IMR-90 (cell line): ENCODE data around the gene MAGI1. TPM values are rescaled to one million over a fixed set of nuclear protein-coding genes. Genes with fewer than 3 reads are reported as not detected.

Experiments used
- ATAC-seq: fragments of 200-7000 bp; cut with Tn5 transposase; 2 replicates; pipeline ENCODE4 v1.9.1; 2020; ENCODE audit warnings: low read depth, mild to moderate bottlenecking, moderate library complexity
- BruUV-seq: library from RNA; stranded (reverse); fragments of 400-500 nt; replicated peaks from 2 replicates; lab custom pipeline; 2021; lab: Mats Ljungman, UMichigan
- CTCF ChIA-PET: fragments of 300-600 bp; formaldehyde crosslinking; extraction: SDS; loops from one replicate; lab custom pipeline; 2021; ENCODE audit warnings: antibody characterized with exemption; lab: Yijun Ruan, JAX
- POLR2A ChIA-PET: fragments of 300-600 bp; sonication (Branson Sonifier 250); formaldehyde crosslinking; loops from one replicate; lab custom pipeline; 2022; ENCODE audit warnings: antibody characterized with exemption; ENCODE audit not compliant: unreplicated experiment; lab: Charles Lee
- DNase-seq: peaks from one replicate; pipeline ENCODE4 v3.0.0; 2013
- H2AFZ ChIP-seq: replicated peaks from 2 replicates; pipeline ENCODE3; 2013; ENCODE audit warnings: low read length, mild to moderate bottlenecking; ENCODE audit not compliant: poor library complexity
- H2AK5ac ChIP-seq: 2 replicates; pipeline ENCODE4 v1.6.1; 2013; ENCODE audit warnings: low read depth, low read length, inconsistent platforms
- H2AK9ac ChIP-seq: replicated peaks from 2 replicates; pipeline ENCODE3; 2013; ENCODE audit warnings: mild to moderate bottlenecking, low read depth, low read length, moderate library complexity; ENCODE audit not compliant: poor library complexity
- H2BK120ac ChIP-seq: 2 replicates; pipeline ENCODE4 v1.6.1; 2013; ENCODE audit warnings: low read depth, low read length, inconsistent platforms
- H2BK15ac ChIP-seq: 3 replicates; pipeline ENCODE4 v1.6.1; 2013; ENCODE audit warnings: low read depth, low read length, inconsistent platforms
- H2BK20ac ChIP-seq: 2 replicates; pipeline ENCODE4 v1.6.1; 2013; ENCODE audit warnings: low read depth, mild to moderate bottlenecking, inconsistent platforms, low read length, moderate library complexity
- H2BK5ac ChIP-seq: 2 replicates; pipeline ENCODE4 v1.6.1; 2013; ENCODE audit warnings: mild to moderate bottlenecking, low read depth, low read length, inconsistent platforms; ENCODE audit not compliant: poor library complexity, severe bottlenecking
- H3K14ac ChIP-seq: replicated peaks from 2 replicates; pipeline ENCODE4 v1.6.1; 2013; ENCODE audit warnings: low read depth, low read length, inconsistent platforms
- H3K18ac ChIP-seq: 2 replicates; pipeline ENCODE4 v1.6.1; 2013; ENCODE audit warnings: low read depth, low read length, control low read depth
- H3K23ac ChIP-seq: 2 replicates; pipeline ENCODE4 v1.6.1; 2013; ENCODE audit warnings: low read depth, low read length, inconsistent platforms
- H3K27ac ChIP-seq: 2 replicates; pipeline ENCODE4 v1.5.1; 2013; ENCODE audit warnings: mild to moderate bottlenecking, control low read depth, low read length; ENCODE audit not compliant: insufficient read depth
- H3K27me3 ChIP-seq: 2 replicates; pipeline ENCODE4 v1.6.1; 2013; ENCODE audit warnings: low read length; ENCODE audit not compliant: control insufficient read depth, insufficient read depth
- H3K36me3 ChIP-seq: 2 replicates; pipeline ENCODE4 v1.6.1; 2013; ENCODE audit warnings: low read length, mixed read lengths; ENCODE audit not compliant: control insufficient read depth, insufficient read depth
- H3K4ac ChIP-seq: 2 replicates; pipeline ENCODE4 v1.6.1; 2013; ENCODE audit warnings: low read depth, low read length, inconsistent platforms
- H3K4me1 ChIP-seq: 2 replicates; pipeline ENCODE4 v1.6.1; 2013; ENCODE audit warnings: low read length, mixed read lengths; ENCODE audit not compliant: control insufficient read depth, insufficient read depth
- H3K4me2 ChIP-seq: 2 replicates; pipeline ENCODE4 v1.6.1; 2013; ENCODE audit warnings: low read depth, mild to moderate bottlenecking, control low read depth, low read length, moderate library complexity
- H3K4me3 ChIP-seq: 2 replicates; pipeline ENCODE4 v1.5.1; 2013; ENCODE audit warnings: low read depth, mild to moderate bottlenecking, control low read depth, low read length, moderate library complexity; ENCODE audit not compliant: insufficient read depth
- H3K56ac ChIP-seq: 2 replicates; pipeline ENCODE4 v1.6.1; 2013; ENCODE audit warnings: low read length, inconsistent platforms; ENCODE audit not compliant: insufficient read depth; ENCODE audit errors: extremely low read depth
- H3K79me1 ChIP-seq, 2 experiments: 2 replicates each; pipeline ENCODE4 v1.6.1; 2013; ENCODE audit warnings: low read length in 2 of 2, inconsistent platforms in 1 of 2, low read depth in 1 of 2
- H3K9ac ChIP-seq: 2 replicates; pipeline ENCODE4 v1.6.1; 2013; ENCODE audit warnings: low read depth, low read length, control low read depth
- H3K9me1 ChIP-seq: 2 replicates; pipeline ENCODE4 v1.6.1; 2013; ENCODE audit warnings: low read length, inconsistent platforms; ENCODE audit not compliant: insufficient read depth
- H3K9me3 ChIP-seq: 2 replicates; pipeline ENCODE4 v1.6.1; 2013; ENCODE audit warnings: low read length; ENCODE audit not compliant: control insufficient read depth, insufficient read depth
- H4K20me1 ChIP-seq: 2 replicates; pipeline ENCODE4 v1.6.1; 2013; ENCODE audit warnings: low read length, inconsistent platforms; ENCODE audit not compliant: insufficient read depth
- H4K5ac ChIP-seq: 2 replicates; pipeline ENCODE4 v1.6.1; 2013; ENCODE audit warnings: mild to moderate bottlenecking, low read depth, low read length, control low read depth
- H4K8ac ChIP-seq, 2 experiments: 2 replicates each; pipeline ENCODE4 v1.6.1; 2013; ENCODE audit warnings: low read depth in 2 of 2, low read length in 2 of 2, control low read depth in 1 of 2, inconsistent platforms in 1 of 2
- H4K91ac ChIP-seq: 2 replicates; pipeline ENCODE4 v1.6.1; 2013; ENCODE audit warnings: low read depth, low read length, inconsistent platforms; ENCODE audit not compliant: insufficient read depth
- BHLHE40 ChIP-seq: fragments of 150-350 bp; IDR thresholded peaks from 2 replicates; pipeline ENCODE4 v1.6.1; 2016; ENCODE audit warnings: mild to moderate bottlenecking, low read depth, low read length
- CEBPB ChIP-seq: IDR thresholded peaks from 2 replicates; pipeline ENCODE4 v1.6.1; 2012; ENCODE audit warnings: low read depth, low read length, improper control_type of control experiment
- CHD1 ChIP-seq: IDR thresholded peaks from 2 replicates; pipeline ENCODE4 v1.6.1; 2012; ENCODE audit warnings: low read depth, low read length, improper control_type of control experiment
- CTCF ChIP-seq: conservative IDR thresholded peaks from 2 replicates; pipeline ENCODE4 v1.5.1; 2012; ENCODE audit warnings: mild to moderate bottlenecking, low read depth, low read length, improper control_type of control experiment
- ELK1 ChIP-seq: fragments of 150-350 bp; IDR thresholded peaks from 2 replicates; pipeline ENCODE4 v1.6.1; 2016; ENCODE audit warnings: low read depth, mild to moderate bottlenecking, low read length, moderate library complexity, borderline replicate concordance
- MAFK ChIP-seq: IDR thresholded peaks from 2 replicates; pipeline ENCODE4 v1.6.1; 2012; ENCODE audit warnings: low read depth, low read length, improper control_type of control experiment
- MXI1 ChIP-seq: IDR thresholded peaks from 2 replicates; pipeline ENCODE4 v1.6.1; 2012; ENCODE audit warnings: low read depth, mild to moderate bottlenecking, low read length, moderate library complexity, borderline replicate concordance
- RAD21 ChIP-seq: IDR thresholded peaks from 2 replicates; pipeline ENCODE4 v1.6.1; 2012; ENCODE audit warnings: low read length, improper control_type of control experiment
- RCOR1 ChIP-seq: IDR thresholded peaks from 2 replicates; pipeline ENCODE4 v1.6.1; 2012; ENCODE audit warnings: mild to moderate bottlenecking, low read length, improper control_type of control experiment; ENCODE audit not compliant: insufficient replicate concordance
- RFX5 ChIP-seq: IDR thresholded peaks from 2 replicates; pipeline ENCODE4 v1.8.0; 2012; ENCODE audit warnings: low read depth, mild to moderate bottlenecking, low read length, moderate library complexity
- WGBS, 2 experiments: methylation state at CpG; one replicate each; pipeline versions ENCODE4 v1.1.5 to v1.1.7; 2013; ENCODE audit warnings: missing lambda C conversion rate in 2 of 2; ENCODE audit not compliant: insufficient read length in 1 of 2; ENCODE audit errors: extremely low coverage in 2 of 2; 5-methylcytosine and 5-hydroxymethylcytosine counted together
- dilution Hi-C: fragments of 300-500 bp; cut with HindIII; formaldehyde crosslinking; loops from one replicate; pipeline ENCODE4 v1.14.3; 2018; ENCODE audit warnings: low sequenced_read_pairs; ENCODE audit not compliant: unreplicated experiment
- in situ Hi-C: fragments of 300-500 bp; cut with MboI; formaldehyde crosslinking; loops from 3 replicates; pipeline ENCODE4 v1.14.3; 2019; ENCODE audit warnings: low sequenced_read_pairs, inconsistent platforms, mixed read lengths
- intact Hi-C: fragments of 100-400 bp; cut with micrococcal nuclease; formaldehyde crosslinking; loops from 2 replicates; pipeline ENCODE4 v1.10.0; 2022
- polyA plus RNA-seq, 3 experiments: library from polyadenylated mRNA; depleted of rRNA; stranded (reverse); fragments of >200 nt; gene quantifications; 2 replicates each; pipeline ENCODE4 v1.2.3, GENCODE V29; 2012; ENCODE audit warnings: low replicate concordance in 1 of 3
- total RNA-seq: library from RNA; depleted of rRNA; stranded (reverse); fragments of >200 nt; gene quantifications from 2 replicates; pipeline ENCODE4 v1.2.3, GENCODE V29; 2012

Gene MAGI1
- total and polyA plus RNA-seq, 2 of the 4 experiments (the other 2 are of a cell fraction), result 14.5 to 24.2 TPM

- Histone ChIP-seq H4K5ac (no peak overlapping the region), H3K4ac (no peak overlapping the region), H2AK9ac (no peak overlapping the region), H3K4me2 (no peak overlapping the region), H3K4me1 (peaks cover 5% of the 10 kb centered on the region), H2BK20ac (no peak overlapping the region), H2BK5ac (no peak overlapping the region), H3K36me3 (no peaks in the 10 kb centered on the region), H3K9ac (no peak overlapping the region), H3K23ac (no peak overlapping the region), H4K91ac (no peak overlapping the region), H3K18ac (no peak overlapping the region), H2BK120ac (no peak overlapping the region), H3K9me3 (no peaks in the 10 kb centered on the region), H3K4me3 (no peak overlapping the region), H3K9me1 (no peaks in the 10 kb centered on the region; the same call in 1 of the 2 replicates), H2AK5ac (no peak overlapping the region), H3K56ac (no peak overlapping the region), H3K79me1 (peaks cover 16 to 31% of the 10 kb centered on the region in 2 experiments), H4K8ac (no peak overlapping the region), H3K27ac (no peak overlapping the region), H2BK15ac (no peak overlapping the region), H2AFZ (no peak overlapping the region), H3K14ac (no peak overlapping the region), H4K20me1 (no peaks in the 10 kb centered on the region), H3K27me3 (no peaks in the 10 kb centered on the region)
- DNase-seq, result no peak
- dilution Hi-C loops (no loop called here), in situ Hi-C loops (no loop called here), intact Hi-C loops (no loop called here)
- ChIA-PET CTCF (no interaction called here), POLR2A (no interaction called here)
- no peak for TF ChIP-seq RFX5
- TF ChIP-seq ELK1, result no peak
- TF ChIP-seq BHLHE40, result no peak
- TF ChIP-seq CEBPB, result no peak
- TF ChIP-seq MAFK, result no peak
- TF ChIP-seq MXI1, result no peak
- no peak for TF ChIP-seq RAD21
- TF ChIP-seq CTCF, result no peak
- no peak for TF ChIP-seq CHD1
- TF ChIP-seq RCOR1, result no peak
- no TSS peak for BruUV-seq
- WGBS, 2 experiments, result no CpG with 5 or more reads among the region's 3 CpGs
- no peak for ATAC-seq
Measured at GRCh38 chr3:65664446-65664845, 374.3 kb downstream of the MAGI1 start.
